Mucosa of descending colon (tissue), 3 donors: ENCODE data around the gene KCTD10. TPM values are rescaled to one million over a fixed set of nuclear protein-coding genes. Genes with fewer than 3 reads are reported as not detected.
A peak's percentile ranks its signal among the peaks of the same experiment; 100 is the strongest.
"Not testable (repeated sequence)": the region's sequence is repeated elsewhere in the genome, so short reads cannot be mapped to it uniquely, and the experiment has no call there.

ENCODE experiments used
- ATAC-seq: fragments of 200-7000 bp; cut with Tn5 transposase; one replicate; pipeline ENCODE4 v1.9.1; 2020; ENCODE audit warnings: mild to moderate bottlenecking, moderate library complexity
- DNase-seq, 3 donors: peaks; one replicate each; pipeline ENCODE4 v3.0.0-alpha.2; 2020
- H3K36me3 ChIP-seq: fragments of 200-600 bp; one replicate; pipeline ENCODE4 v1.8.0; 2021; ENCODE audit warnings: low read depth, mild to moderate bottlenecking
- H3K4me1 ChIP-seq: fragments of 200-600 bp; one replicate; pipeline ENCODE4 v1.8.0; 2021; ENCODE audit warnings: low read depth, mild to moderate bottlenecking
- H3K4me3 ChIP-seq: fragments of 200-600 bp; one replicate; pipeline ENCODE4 v1.8.0; 2021; ENCODE audit warnings: mild to moderate bottlenecking
- H3K9me3 ChIP-seq: fragments of 200-600 bp; one replicate; pipeline ENCODE4 v1.8.0; 2021; ENCODE audit warnings: mild to moderate bottlenecking
- intact Hi-C, 2 donors: fragments of 100-400 bp; cut with DNase I in 1 of 2; cut with micrococcal nuclease in 1 of 2; formaldehyde crosslinking; loops; one replicate each; pipeline versions ENCODE4 v1.11.0 to v1.11.1; 2022; cut with DNase I, micrococcal nuclease
- total RNA-seq, 3 donors: library from RNA; stranded (reverse); fragmentation: NEBNext Ultra II Directional in 2 of 3; extraction: Animal tissue kit (Norgen Biotek cat#: 25700) in 2 of 3; gene quantifications; one replicate each; pipeline versions ENCODE4 v1.2.1 to v1.2.4, GENCODE V29; 2021 to 2023
- TF ChIP-seq, protein P1 (sequence below): fragments of 200-600 bp; IDR thresholded peaks from one replicate; pipeline ENCODE4 v1.8.0; 2022; ENCODE audit warnings: antibody characterized with exemption, mild to moderate bottlenecking
- donor health status: DM: no; HTN: no; CAD: no; lungs with moderate emphysema.
- donor health status: DM: no; HTN: no; CAD: no.
- donor health status: DM: no; HTN: yes; CAD: no.

KCTD10 gene
- total RNA-seq, 3 donors from 2014 or later, result 81.1 to 86.3 (median 86.0) TPM

DNA sequence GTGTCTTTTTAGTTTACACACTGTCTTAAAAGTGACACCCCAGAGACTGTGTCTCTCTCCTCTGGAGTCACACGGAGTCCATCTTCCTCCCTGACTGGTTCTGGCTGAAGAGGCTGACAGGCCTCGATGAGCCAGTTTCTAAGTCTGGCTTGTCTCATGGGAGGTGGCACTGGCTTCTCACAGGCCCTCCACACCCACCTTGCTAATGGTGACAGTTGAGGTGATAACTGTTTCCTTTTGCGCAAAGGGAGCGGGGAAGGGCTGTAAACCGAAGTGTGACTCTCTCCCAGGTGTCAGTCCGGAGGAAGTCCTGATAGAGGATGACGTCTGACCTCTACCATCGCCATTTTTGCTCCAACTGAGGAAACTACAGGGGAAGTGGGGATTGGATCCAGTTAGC, 30.2 kb downstream of the KCTD10 start:
- H3K4me3 ChIP-seq, result no peak overlapping the region
- no peaks in the 10 kb centered on the region for H3K36me3 ChIP-seq
- intact Hi-C loops, result no loop called here
- no peaks in the 10 kb centered on the region for H3K9me3 ChIP-seq
- H3K4me1 ChIP-seq, result peaks cover 69% of the 10 kb centered on the region
- TF ChIP-seq, protein P1, sequence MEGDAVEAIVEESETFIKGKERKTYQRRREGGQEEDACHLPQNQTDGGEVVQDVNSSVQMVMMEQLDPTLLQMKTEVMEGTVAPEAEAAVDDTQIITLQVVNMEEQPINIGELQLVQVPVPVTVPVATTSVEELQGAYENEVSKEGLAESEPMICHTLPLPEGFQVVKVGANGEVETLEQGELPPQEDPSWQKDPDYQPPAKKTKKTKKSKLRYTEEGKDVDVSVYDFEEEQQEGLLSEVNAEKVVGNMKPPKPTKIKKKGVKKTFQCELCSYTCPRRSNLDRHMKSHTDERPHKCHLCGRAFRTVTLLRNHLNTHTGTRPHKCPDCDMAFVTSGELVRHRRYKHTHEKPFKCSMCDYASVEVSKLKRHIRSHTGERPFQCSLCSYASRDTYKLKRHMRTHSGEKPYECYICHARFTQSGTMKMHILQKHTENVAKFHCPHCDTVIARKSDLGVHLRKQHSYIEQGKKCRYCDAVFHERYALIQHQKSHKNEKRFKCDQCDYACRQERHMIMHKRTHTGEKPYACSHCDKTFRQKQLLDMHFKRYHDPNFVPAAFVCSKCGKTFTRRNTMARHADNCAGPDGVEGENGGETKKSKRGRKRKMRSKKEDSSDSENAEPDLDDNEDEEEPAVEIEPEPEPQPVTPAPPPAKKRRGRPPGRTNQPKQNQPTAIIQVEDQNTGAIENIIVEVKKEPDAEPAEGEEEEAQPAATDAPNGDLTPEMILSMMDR, result no peak
- DNase-seq, result peak in 2 of 3 donors; percentile 50 to 57
- ATAC-seq, result peak; percentile 71

GRCh38 chr12:109445191-109445609, 31.9 kb downstream of the KCTD10 start:
- H3K9me3 ChIP-seq, result no peaks in the 10 kb centered on the region
- peak; percentile 51 for ATAC-seq
- no peaks in the 10 kb centered on the region for H3K36me3 ChIP-seq
- peaks cover 54% of the 10 kb centered on the region for H3K4me1 ChIP-seq
- TF ChIP-seq, protein P1, result no peak
- no peak overlapping the region for H3K4me3 ChIP-seq
- intact Hi-C loops, result no loop called here
- DNase-seq, result no peak

DNA sequence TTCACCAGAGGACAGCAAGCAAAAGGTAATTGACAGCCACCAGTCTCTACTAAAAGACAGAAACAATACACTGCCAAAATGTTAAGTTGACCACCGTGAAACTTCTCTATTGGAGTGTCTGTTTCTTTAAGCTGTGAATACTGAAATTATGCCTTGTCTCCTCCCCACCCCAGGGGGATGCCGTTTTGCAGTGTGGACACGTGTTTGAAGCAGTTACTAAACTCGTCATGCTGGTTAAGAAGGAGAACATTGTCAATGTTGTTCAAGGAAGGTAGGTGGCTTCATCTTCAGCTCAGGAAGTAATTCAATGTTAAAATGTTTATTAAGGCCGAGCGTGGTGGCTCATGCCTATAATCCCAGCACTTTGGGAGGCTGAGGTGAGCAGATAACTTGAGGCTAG, 32.8 kb downstream of the KCTD10 start:
- Histone ChIP-seq H3K9me3 (no peaks in the 10 kb centered on the region), H3K36me3 (no peaks in the 10 kb centered on the region), H3K4me1 (peaks cover 45% of the 10 kb centered on the region), H3K4me3 (no peak overlapping the region)
- ATAC-seq, result peak; percentile 10
- intact Hi-C loops, result no loop called here
- TF ChIP-seq, protein P1, result no peak
- no peak for DNase-seq

- intact Hi-C loops, result no loop called here
- TF ChIP-seq, protein P1, result no peak
- no peak for DNase-seq
- Histone ChIP-seq H3K4me3 (no peak overlapping the region), H3K36me3 (no peaks in the 10 kb centered on the region), H3K9me3 (no peaks in the 10 kb centered on the region), H3K4me1 (peaks cover 40% of the 10 kb centered on the region)
- ATAC-seq, result no peak
Measured at GRCh38 chr12:109443794-109444193, 33.3 kb downstream of the KCTD10 start.

- no peak for ATAC-seq
- Histone ChIP-seq H3K4me1 (peaks cover 13% of the 10 kb centered on the region), H3K4me3 (no peak overlapping the region), H3K9me3 (no peaks in the 10 kb centered on the region), H3K36me3 (no peaks in the 10 kb centered on the region)
- intact Hi-C loops, result no loop called here
- DNase-seq, result no peak
- TF ChIP-seq, protein P1, result no peak
Measured at GRCh38 chr12:109440851-109441490, 36.1 kb downstream of the KCTD10 start.

DNA sequence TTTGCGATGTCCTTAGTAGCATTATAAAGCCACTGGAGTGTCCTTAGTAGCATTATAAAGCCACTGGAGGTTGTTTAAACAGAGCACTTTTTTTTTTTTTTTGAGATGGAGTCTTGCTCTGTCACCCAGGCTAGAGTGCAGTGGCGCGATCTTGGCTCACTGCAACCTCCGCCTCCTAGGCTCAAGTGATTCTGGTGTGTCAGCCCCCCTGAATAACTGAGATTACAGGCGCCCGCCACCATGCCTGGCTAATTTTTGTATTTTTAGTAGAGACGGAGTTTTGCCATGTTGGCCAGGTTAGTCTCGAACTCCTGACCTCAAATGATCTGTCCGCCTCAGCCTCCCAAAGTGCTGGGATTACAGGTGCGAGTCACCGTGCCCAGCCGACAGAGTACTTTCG, 37.1 kb downstream of the KCTD10 start:
- H3K4me3 ChIP-seq, ATAC-seq, H3K9me3 ChIP-seq, H3K4me1 ChIP-seq, DNase-seq, intact Hi-C loops, H3K36me3 ChIP-seq: not testable (repeated sequence)
